Spleen (tissue), 11 donors: ENCODE results near the gene CUEDC1. TPM values are rescaled to one million over a fixed set of nuclear protein-coding genes. Genes with fewer than 3 reads are reported as not detected.

Source experiments
- DNase-seq: peaks from one replicate; pipeline ENCODE4 v3.0.0-alpha.2; 2020
- H3K27ac ChIP-seq, 8 donors: fragments of 200-600 bp; sonication (generic) in 7 of 8; 1 replicate in 4 of 8; 2 replicates in 4 of 8; pipeline versions ENCODE4 v1.5.0 to v1.8.0; 2016 to 2021; ENCODE audit warnings: inconsistent platforms in 4 of 8, mild to moderate bottlenecking in 4 of 8, moderate library complexity in 1 of 8
- H3K27me3 ChIP-seq, 7 donors: fragments of 200-600 bp; sonication (generic) in 6 of 7; replicated peaks in 1 of 7; 1 replicate in 4 of 7; 2 replicates in 3 of 7; pipeline versions ENCODE4 v1.5.0 to v1.8.0; 2016 to 2021; ENCODE audit warnings: inconsistent platforms in 3 of 7, mild to moderate bottlenecking in 1 of 7
- H3K36me3 ChIP-seq, 6 donors: fragments of 200-600 bp; sonication (generic) in 5 of 6; 1 replicate in 4 of 6; 2 replicates in 2 of 6; pipeline versions ENCODE4 v1.5.0 to v1.8.0; 2016 to 2021; ENCODE audit warnings: inconsistent platforms in 2 of 6
- H3K4me1 ChIP-seq, 6 donors: fragments of 200-600 bp; sonication (generic) in 5 of 6; 1 replicate in 3 of 6; 2 replicates in 3 of 6; pipeline versions ENCODE4 v1.5.0 to v1.8.0; 2016 to 2021; ENCODE audit warnings: inconsistent platforms in 3 of 6
- H3K4me3 ChIP-seq, 8 donors: fragments of 200-600 bp; sonication (generic) in 7 of 8; 1 replicate in 4 of 8; 2 replicates in 4 of 8; pipeline versions ENCODE4 v1.5.0 to v1.8.0; 2016 to 2021; ENCODE audit warnings: inconsistent platforms in 4 of 8, mild to moderate bottlenecking in 4 of 8, moderate library complexity in 2 of 8
- H3K9me3 ChIP-seq, 8 donors: fragments of 200-600 bp; sonication (generic) in 7 of 8; 1 replicate in 4 of 8; 2 replicates in 4 of 8; pipeline versions ENCODE4 v1.5.0 to v1.8.0; 2016 to 2021; ENCODE audit warnings: inconsistent platforms in 4 of 8
- CTCF ChIP-seq, 11 experiments: fragments of 200-600 bp in 7 of 11; fragments of 450-650 bp in 4 of 11; sonication (generic) in 4 of 11; IDR thresholded peaks in 8 of 11; conservative IDR thresholded peaks in 3 of 11; 1 replicate in 7 of 11; 2 replicates in 4 of 11; pipeline versions ENCODE4 v1.4.0 to v1.8.0; 2016 to 2021; ENCODE audit warnings: antibody characterized with exemption in 11 of 11, inconsistent platforms in 4 of 11, mild to moderate bottlenecking in 1 of 11
- POLR2A ChIP-seq, 3 donors: fragments of 450-650 bp; IDR thresholded peaks; one replicate each; pipeline ENCODE4 v1.5.1; 2017; ENCODE audit warnings: antibody characterized with exemption in 3 of 3, mild to moderate bottlenecking in 1 of 3
- POLR2AphosphoS5 ChIP-seq, 3 donors: sonication (generic); formaldehyde crosslinking; IDR thresholded peaks; one replicate each; pipeline ENCODE4 v1.5.1; 2017; ENCODE audit warnings: antibody characterized with exemption in 3 of 3
- WGBS, 5 donors: extraction: QIAGEN DNeasy Blood & Tissue Kit in 3 of 5; methylation state at CpG; one replicate each; pipeline versions ENCODE4 v1.1.5 to v1.1.7; 2013 to 2018; 5-methylcytosine and 5-hydroxymethylcytosine counted together
- intact Hi-C: fragments of 100-400 bp; cut with DNase I; formaldehyde crosslinking; loops from one replicate; pipeline ENCODE4 v1.15.0; 2023; ENCODE audit warnings: low total_unique reads
- polyA plus RNA-seq, 3 donors: library from polyadenylated mRNA; stranded (reverse); fragments of 200-250 nt; gene quantifications; one replicate each; pipeline ENCODE4 v1.2.1, GENCODE V29; 2013
- total RNA-seq, 7 donors: library from RNA; depleted of rRNA in 3 of 7; stranded (reverse); fragments of >200 nt in 3 of 7; fragmentation: NEBNext Ultra II Directional in 4 of 7; extraction: Animal tissue kit (Norgen Biotek cat#: 25700) in 4 of 7; gene quantifications; one replicate each; pipeline versions ENCODE4 v1.1.0 to v1.2.1, GENCODE V29; 2016 to 2021
- donor health status: healthy with polysubstance abuse.
- donor health status: DM: no; HTN: no; CAD: no; lungs with moderate emphysema.
- donor health status: DM: no; HTN: no; CAD: no.
- donor health status: Bipolar disorder and iron deficiency.
- donor health status: healthy.
- donor health status: DM: no; HTN: no; CAD: no.
- donor health status: DM: yes; HTN: yes; CAD: no.

CUEDC1 gene
- total and polyA plus RNA-seq, 10 donors: 5.4 to 23.5 (median 15.6) TPM

- Histone ChIP-seq H3K9me3 (no peaks in the 10 kb centered on the region), H3K36me3 (peaks cover 0 to 75% (median 37%) of the 10 kb centered on the region in 6 donors), H3K4me3 (no peak overlapping the region), H3K27me3 (no peaks in the 10 kb centered on the region), H3K27ac (peak overlapping the region in 1 of 8 donors; percentile 19), H3K4me1 (peaks cover 6 to 77% (median 54%) of the 10 kb centered on the region in 6 donors)
- TF ChIP-seq CTCF (IDR thresholded peaks at IDR 0.05 in 8 of 11, conservative IDR thresholded peaks at IDR 0.05 in 3 of 11) (no peak), POLR2AphosphoS5 (IDR thresholded peaks at IDR 0.05) (no peak), POLR2A (IDR thresholded peaks at IDR 0.05) (no peak)
- DNase-seq: no peak
- intact Hi-C loops: loop anchor here (2.0 to 5.0 kb wide), 2 partner anchors 107 to 140 kb away; no protein-coding TSS in a partner anchor
Measured at GRCh38 chr17:57999010-57999495, 43.8 kb upstream of the CUEDC1 start.

GRCh38 chr17:57997085-57997809 lies 42.0 kb upstream of the CUEDC1 start:
- DNase-seq: no peak
- no peak overlapping the region for H3K27ac ChIP-seq
- H3K36me3 ChIP-seq: peaks cover 0 to 56% (median 20%) of the 10 kb centered on the region in 6 donors
- WGBS, 5 donors: 93 to 96% (median 94%) methylated on average over 3 of the region's 3 CpGs
- peaks cover 9 to 77% (median 53%) of the 10 kb centered on the region in 6 donors for H3K4me1 ChIP-seq
- TF ChIP-seq POLR2A (IDR thresholded peaks at IDR 0.05): no peak
- no peak for TF ChIP-seq POLR2AphosphoS5 (IDR thresholded peaks at IDR 0.05)
- no peak for TF ChIP-seq CTCF (IDR thresholded peaks at IDR 0.05 in 8 of 11, conservative IDR thresholded peaks at IDR 0.05 in 3 of 11)
- H3K4me3 ChIP-seq: no peak overlapping the region
- intact Hi-C loops: loop anchor here (5.0 kb wide), 1 partner anchor 105 kb away; no protein-coding TSS in a partner anchor
- H3K9me3 ChIP-seq: no peaks in the 10 kb centered on the region
- no peaks in the 10 kb centered on the region for H3K27me3 ChIP-seq

- Histone ChIP-seq H3K9me3 (no peaks in the 10 kb centered on the region), H3K27ac (peak overlapping the region in 6 of 8 donors; percentile 29 to 50 (median 36)), H3K4me1 (peaks cover 9 to 71% (median 40%) of the 10 kb centered on the region in 6 donors), H3K4me3 (no peak overlapping the region), H3K27me3 (no peaks in the 10 kb centered on the region), H3K36me3 (peaks cover 0 to 38% (median 10%) of the 10 kb centered on the region in 6 donors)
- 32 to 42% (median 37%) methylated on average over 4 of the region's 4 CpGs for WGBS, 5 donors
- TF ChIP-seq POLR2AphosphoS5 (IDR thresholded peaks at IDR 0.05): peak in 2 of 3 donors; percentile 54 to 75
- peak; percentile 23 to 78 (median 65) for TF ChIP-seq CTCF (IDR thresholded peaks at IDR 0.05 in 8 of 11, conservative IDR thresholded peaks at IDR 0.05 in 3 of 11)
- TF ChIP-seq POLR2A (IDR thresholded peaks at IDR 0.05): no peak
- DNase-seq: no peak
- intact Hi-C loops: loop anchor here (5.0 kb wide), 1 partner anchor 103 kb away; no protein-coding TSS in a partner anchor
Measured at GRCh38 chr17:57995076-57995956, 40.1 kb upstream of the CUEDC1 start.
